ENCODE measurements around the gene SSTR5.

SSTR5 gene

DNA sequence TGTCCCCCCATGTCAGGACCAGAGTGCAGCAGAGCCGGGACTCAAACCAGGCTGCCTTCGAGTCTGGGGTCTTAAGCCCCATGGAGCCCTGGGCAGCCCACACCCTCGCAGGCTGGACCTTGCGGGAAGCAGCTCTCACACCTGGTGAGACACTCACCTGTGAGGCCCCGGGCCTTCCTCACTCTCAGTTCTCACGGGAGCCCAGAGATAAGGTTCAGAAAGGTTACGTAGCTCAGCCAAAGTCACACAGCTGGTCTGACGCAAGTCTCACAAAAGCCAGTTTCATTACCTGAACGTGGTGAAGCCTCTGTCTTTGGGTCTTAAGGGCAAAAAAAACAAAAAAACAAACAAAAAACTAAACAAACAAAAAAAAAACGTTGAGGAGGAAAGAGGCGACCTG is 32.8 kb upstream of the SSTR5 start:
- H3K9me3 ChIP-seq (ENCODE audit: severe bottlenecking): no peaks in the 10 kb centered on the region
- H3K36me3 ChIP-seq (ENCODE audit: low read depth): no peaks in the 10 kb centered on the region
- ATAC-seq (ENCODE audit: low read depth) (no peak), DNase-seq (ENCODE audit: low spot score) (no peak)
- H3K27ac ChIP-seq (ENCODE audit: poor library complexity, severe bottlenecking): no peak overlapping the region
- H3K27me3 ChIP-seq (ENCODE audit: insufficient read depth, poor library complexity, severe bottlenecking): peaks cover 6% of the 10 kb centered on the region
- H3K4me3 ChIP-seq (ENCODE audit: severe bottlenecking): no peak overlapping the region
- TF ChIP-seq, protein P1, sequence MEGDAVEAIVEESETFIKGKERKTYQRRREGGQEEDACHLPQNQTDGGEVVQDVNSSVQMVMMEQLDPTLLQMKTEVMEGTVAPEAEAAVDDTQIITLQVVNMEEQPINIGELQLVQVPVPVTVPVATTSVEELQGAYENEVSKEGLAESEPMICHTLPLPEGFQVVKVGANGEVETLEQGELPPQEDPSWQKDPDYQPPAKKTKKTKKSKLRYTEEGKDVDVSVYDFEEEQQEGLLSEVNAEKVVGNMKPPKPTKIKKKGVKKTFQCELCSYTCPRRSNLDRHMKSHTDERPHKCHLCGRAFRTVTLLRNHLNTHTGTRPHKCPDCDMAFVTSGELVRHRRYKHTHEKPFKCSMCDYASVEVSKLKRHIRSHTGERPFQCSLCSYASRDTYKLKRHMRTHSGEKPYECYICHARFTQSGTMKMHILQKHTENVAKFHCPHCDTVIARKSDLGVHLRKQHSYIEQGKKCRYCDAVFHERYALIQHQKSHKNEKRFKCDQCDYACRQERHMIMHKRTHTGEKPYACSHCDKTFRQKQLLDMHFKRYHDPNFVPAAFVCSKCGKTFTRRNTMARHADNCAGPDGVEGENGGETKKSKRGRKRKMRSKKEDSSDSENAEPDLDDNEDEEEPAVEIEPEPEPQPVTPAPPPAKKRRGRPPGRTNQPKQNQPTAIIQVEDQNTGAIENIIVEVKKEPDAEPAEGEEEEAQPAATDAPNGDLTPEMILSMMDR (IDR thresholded peaks at IDR 0.05; ENCODE audit: poor library complexity, severe bottlenecking): no peak
- peaks cover 8% of the 10 kb centered on the region for H3K4me1 ChIP-seq (ENCODE audit: insufficient read depth, poor library complexity, severe bottlenecking)

DNA sequence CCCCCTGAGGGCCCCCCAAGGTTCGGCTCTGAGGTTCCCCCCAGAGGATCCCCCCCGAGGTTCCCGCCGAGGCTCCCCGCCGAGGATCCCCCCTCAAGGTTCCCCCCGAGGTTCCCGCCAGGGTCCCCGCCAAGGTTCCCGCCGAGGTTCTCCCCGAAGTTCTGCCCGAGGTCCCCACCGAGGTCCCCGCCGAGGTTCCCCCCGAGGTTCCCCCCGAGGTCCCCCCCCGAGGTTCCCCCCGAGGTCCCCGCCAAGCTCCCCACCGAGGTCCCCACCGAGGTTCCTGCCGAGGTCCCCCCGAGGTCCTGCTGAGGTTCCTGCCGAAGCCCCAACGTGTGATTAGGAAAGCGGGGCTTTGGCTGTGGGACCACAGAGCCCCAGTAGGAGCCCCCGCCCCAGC is 32.2 kb upstream of the SSTR5 start:
- ATAC-seq (ENCODE audit: low read depth): no peak
- H3K4me1 ChIP-seq (ENCODE audit: insufficient read depth, poor library complexity, severe bottlenecking): peaks cover 8% of the 10 kb centered on the region
- no peaks in the 10 kb centered on the region for H3K36me3 ChIP-seq (ENCODE audit: low read depth)
- H3K9me3 ChIP-seq (ENCODE audit: severe bottlenecking): no peaks in the 10 kb centered on the region
- H3K27ac ChIP-seq (ENCODE audit: poor library complexity, severe bottlenecking): no peak overlapping the region
- H3K4me3 ChIP-seq (ENCODE audit: severe bottlenecking): no peak overlapping the region
- TF ChIP-seq, protein P1 (IDR thresholded peaks at IDR 0.05; ENCODE audit: poor library complexity, severe bottlenecking): no peak
- DNase-seq (ENCODE audit: low spot score): no peak
- H3K27me3 ChIP-seq (ENCODE audit: insufficient read depth, poor library complexity, severe bottlenecking): peaks cover 12% of the 10 kb centered on the region

DNA sequence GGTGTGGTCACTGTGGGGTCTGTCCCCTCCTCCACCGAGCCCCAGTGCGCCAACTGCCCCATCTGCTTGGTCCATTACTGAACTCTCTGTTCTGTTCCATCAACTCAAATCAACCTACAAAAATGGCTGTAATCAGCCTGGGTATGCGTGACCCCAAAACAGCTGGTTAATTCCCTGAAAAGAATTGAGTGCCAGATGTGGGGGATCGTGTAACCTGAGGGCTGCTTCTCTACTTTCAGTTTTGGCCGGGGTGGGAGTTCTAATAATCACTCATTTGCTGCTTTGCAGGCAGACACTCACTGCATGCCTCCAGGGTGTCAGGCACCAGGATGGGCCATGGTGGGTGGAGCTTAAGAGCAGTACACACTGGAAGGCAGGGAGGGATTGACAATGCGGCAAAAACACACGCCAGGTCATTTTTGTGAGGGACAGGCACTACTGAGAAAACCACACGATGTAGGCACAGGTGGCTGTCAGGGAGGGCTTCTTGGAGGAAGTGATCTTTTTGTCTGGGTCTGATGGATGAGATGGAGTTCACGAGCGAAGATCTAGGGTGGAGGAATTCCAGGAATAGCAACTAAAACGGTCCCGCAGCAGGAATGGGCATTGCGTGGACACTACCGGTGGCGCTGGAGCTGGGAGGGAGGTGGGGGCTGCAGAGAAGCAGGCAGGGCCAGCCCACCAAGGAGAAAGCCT is 30.4 kb upstream of the SSTR5 start:
- TF ChIP-seq, protein P1 (IDR thresholded peaks at IDR 0.05; ENCODE audit: poor library complexity, severe bottlenecking): no peak
- no peak overlapping the region for H3K27ac ChIP-seq (ENCODE audit: poor library complexity, severe bottlenecking)

GRCh38 chr16:1042866-1043265 is 29.7 kb upstream of the SSTR5 start:
- Histone ChIP-seq H3K4me3 (ENCODE audit: severe bottlenecking) (no peak overlapping the region), H3K36me3 (ENCODE audit: low read depth) (no peaks in the 10 kb centered on the region), H3K27me3 (ENCODE audit: insufficient read depth, poor library complexity, severe bottlenecking) (peaks cover 22% of the 10 kb centered on the region), H3K9me3 (ENCODE audit: severe bottlenecking) (no peaks in the 10 kb centered on the region), H3K27ac (ENCODE audit: poor library complexity, severe bottlenecking) (no peak overlapping the region), H3K4me1 (ENCODE audit: insufficient read depth, poor library complexity, severe bottlenecking) (no peaks in the 10 kb centered on the region)
- ATAC-seq (ENCODE audit: low read depth): peak; percentile 30; the same call in 1 of the 3 replicates
- TF ChIP-seq, protein P1 (IDR thresholded peaks at IDR 0.05; ENCODE audit: poor library complexity, severe bottlenecking): no peak
- DNase-seq (ENCODE audit: low spot score): no peak

More for the DNA sequence above, 30.4 kb upstream of the SSTR5 start:
- H3K36me3 ChIP-seq (ENCODE audit: low read depth): no peaks in the 10 kb centered on the region
- no peak for DNase-seq (ENCODE audit: low spot score)
- peaks cover 4% of the 10 kb centered on the region for H3K4me1 ChIP-seq (ENCODE audit: insufficient read depth, poor library complexity, severe bottlenecking)
- H3K9me3 ChIP-seq (ENCODE audit: severe bottlenecking): no peaks in the 10 kb centered on the region
- ATAC-seq (ENCODE audit: low read depth): no peak
- H3K4me3 ChIP-seq (ENCODE audit: severe bottlenecking): no peak overlapping the region
- peaks cover 22% of the 10 kb centered on the region for H3K27me3 ChIP-seq (ENCODE audit: insufficient read depth, poor library complexity, severe bottlenecking)

DNA sequence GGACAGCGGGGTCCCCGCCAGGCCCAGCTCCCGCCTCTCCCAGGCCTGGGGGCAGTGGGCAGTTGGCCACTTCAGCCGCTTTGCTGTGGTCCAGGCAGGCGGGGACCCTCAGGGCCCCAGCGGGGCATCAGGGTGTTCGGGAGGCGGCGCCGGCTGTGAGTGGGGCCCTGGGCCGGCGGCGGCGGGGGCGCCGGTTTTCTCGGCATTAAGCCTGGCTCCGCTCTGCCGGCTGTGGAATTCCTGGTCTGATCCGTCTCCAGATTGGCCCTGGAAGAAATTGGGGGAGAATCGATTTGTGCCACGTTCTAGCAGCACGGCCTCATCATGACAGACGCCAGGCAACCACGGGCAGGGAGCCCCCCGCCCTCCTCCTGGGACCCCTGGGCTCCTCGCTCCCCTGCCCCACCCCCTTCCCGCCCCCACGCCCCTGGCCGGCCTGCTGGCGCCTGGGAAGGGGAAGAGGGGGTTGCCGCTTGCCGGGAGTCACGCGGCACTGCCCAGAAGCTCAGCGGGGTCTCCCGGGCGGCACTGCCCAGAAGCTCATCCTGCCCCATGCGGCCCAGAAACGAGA is 28.6 kb upstream of the SSTR5 start:
- ATAC-seq (ENCODE audit: low read depth) (no peak), DNase-seq (ENCODE audit: low spot score) (no peak)
- Histone ChIP-seq H3K27me3 (ENCODE audit: insufficient read depth, poor library complexity, severe bottlenecking) (peaks cover 22% of the 10 kb centered on the region), H3K27ac (ENCODE audit: poor library complexity, severe bottlenecking) (no peak overlapping the region), H3K9me3 (ENCODE audit: severe bottlenecking) (no peaks in the 10 kb centered on the region), H3K4me3 (ENCODE audit: severe bottlenecking) (no peak overlapping the region), H3K4me1 (ENCODE audit: insufficient read depth, poor library complexity, severe bottlenecking) (no peaks in the 10 kb centered on the region), H3K36me3 (ENCODE audit: low read depth) (no peaks in the 10 kb centered on the region)
- TF ChIP-seq, protein P1 (IDR thresholded peaks at IDR 0.05; ENCODE audit: poor library complexity, severe bottlenecking): no peak
